ENCODE data around the gene BGLAP.

Gene BGLAP

GRCh38 chr1:156241926-156242325, at the start of gene BGLAP:
BGLAP (plus strand) TSS chr1:156242184; CDS start chr1:156242232, 48 bp downstream.
- no peak within 1 kb of the TSS for H3K4me3 ChIP-seq (ENCODE audit: low read depth, low read length)
- TF ChIP-seq CTCF (IDR thresholded peaks at IDR 0.05; ENCODE audit: borderline replicate concordance, insufficient read depth, low read depth, low read length), result no peak

GRCh38 chr1:156193208-156193487, 48.8 kb upstream of the BGLAP start:
- H3K4me3 ChIP-seq (ENCODE audit: low read depth, low read length), result peak overlapping the region; percentile 52

GRCh38 chr1:156193488-156194299, 48.3 kb upstream of the BGLAP start, which contains the start of gene SLC25A44:
SLC25A44 (plus strand) TSS chr1:156194104; CDS start chr1:156199848, 5,744 bp downstream.
- peak; percentile 40; the same call in 1 of the 2 replicates for TF ChIP-seq CTCF (IDR thresholded peaks at IDR 0.05; ENCODE audit: borderline replicate concordance, insufficient read depth, low read depth, low read length)
- H3K4me3 ChIP-seq (ENCODE audit: low read depth, low read length), result peak within 1 kb of the TSS; percentile 76

More at GRCh38 chr1:156193208-156193487, 48.8 kb upstream of the BGLAP start:
- no peak for TF ChIP-seq CTCF (IDR thresholded peaks at IDR 0.05; ENCODE audit: borderline replicate concordance, insufficient read depth, low read depth, low read length)

GRCh38 chr1:156194300-156194652, 47.7 kb upstream of the BGLAP start:
- TF ChIP-seq CTCF (IDR thresholded peaks at IDR 0.05; ENCODE audit: borderline replicate concordance, insufficient read depth, low read depth, low read length), result no peak
- peak overlapping the region; percentile 76 for H3K4me3 ChIP-seq (ENCODE audit: low read depth, low read length)

GRCh38 chr1:156195853-156196252, 46.1 kb upstream of the BGLAP start:
- no peak for TF ChIP-seq CTCF (IDR thresholded peaks at IDR 0.05; ENCODE audit: borderline replicate concordance, insufficient read depth, low read depth, low read length)
- no peak overlapping the region for H3K4me3 ChIP-seq (ENCODE audit: low read depth, low read length)

- TF ChIP-seq CTCF (IDR thresholded peaks at IDR 0.05; ENCODE audit: borderline replicate concordance, insufficient read depth, low read depth, low read length), result no peak
- no peak overlapping the region for H3K4me3 ChIP-seq (ENCODE audit: low read depth, low read length)
These were observed 45.5 kb upstream of the BGLAP start for GRCh38 chr1:156196445-156196844.

- no peak for TF ChIP-seq CTCF (IDR thresholded peaks at IDR 0.05; ENCODE audit: borderline replicate concordance, insufficient read depth, low read depth, low read length)
- no peak overlapping the region for H3K4me3 ChIP-seq (ENCODE audit: low read depth, low read length)
These were observed 43.1 kb upstream of the BGLAP start for GRCh38 chr1:156198831-156199349.

Data from GM12875 (cell line).